Measurements from ENCODE around the gene IQSEC1. TPM values are rescaled to one million over a fixed set of nuclear protein-coding genes. Genes with fewer than 3 reads are reported as not detected.

The IQSEC1 gene
- total RNA-seq, 4 donors from 2014 or later, result 24.0 to 43.0 (median 31.8) TPM

GRCh38 chr3:13045241-13045903 is 27.9 kb downstream of the IQSEC1 start:
- Histone ChIP-seq H3K9me3 (no peaks in the 10 kb centered on the region), H3K36me3 (no peaks in the 10 kb centered on the region), H3K4me3 (no peak overlapping the region), H3K27ac (no peak overlapping the region), H3K4me1 (no peaks in the 10 kb centered on the region), H3K27me3 (no peaks in the 10 kb centered on the region)
- in situ Hi-C loops (cut with MboI; ENCODE audit: low pct_ligation_motif_present in 1 of 4, low pct_unique_long_range_greater_than_20kb in 1 of 4, low sequenced_read_pairs in 3 of 4), result no loop called here
- no peak for DNase-seq
- 89 to 91% methylated on average over 4 to 14 of the region's 16 CpGs for WGBS, 2 donors (ENCODE audit: low coverage in 1 of 2)
- intact Hi-C loops (cut with DNase I; ENCODE audit: low total_unique reads), result no loop called here
- TF ChIP-seq EP300 (IDR thresholded peaks at IDR 0.05; ENCODE audit: low read depth), result no peak
- TF ChIP-seq CTCF (IDR thresholded peaks at IDR 0.05), result no peak
- TF ChIP-seq POLR2A (IDR thresholded peaks at IDR 0.05), result no peak
- no peak for TF ChIP-seq POLR2AphosphoS5 (IDR thresholded peaks at IDR 0.05)

- Histone ChIP-seq H3K27ac (no peak overlapping the region), H3K9me3 (no peaks in the 10 kb centered on the region), H3K27me3 (no peaks in the 10 kb centered on the region), H3K36me3 (no peaks in the 10 kb centered on the region), H3K4me1 (no peaks in the 10 kb centered on the region), H3K4me3 (no peak overlapping the region)
- no peak for DNase-seq
- intact Hi-C loops (cut with DNase I; ENCODE audit: low total_unique reads), result no loop called here
- WGBS, 2 donors (ENCODE audit: low coverage in 1 of 2), result 82% methylated on average over 13 of the region's 13 CpGs; no CpG with 5 or more reads in 1 of the 2 donors
- no peak for TF ChIP-seq POLR2AphosphoS5 (IDR thresholded peaks at IDR 0.05)
- no peak for TF ChIP-seq EP300 (IDR thresholded peaks at IDR 0.05; ENCODE audit: low read depth)
- no peak for TF ChIP-seq CTCF (IDR thresholded peaks at IDR 0.05)
- no peak for TF ChIP-seq POLR2A (IDR thresholded peaks at IDR 0.05)
- in situ Hi-C loops (cut with MboI; ENCODE audit: low pct_ligation_motif_present in 1 of 4, low pct_unique_long_range_greater_than_20kb in 1 of 4, low sequenced_read_pairs in 3 of 4), result no loop called here
Observed at GRCh38 chr3:13044496-13045240, 28.6 kb downstream of the IQSEC1 start.

- no peak for TF ChIP-seq CTCF (IDR thresholded peaks at IDR 0.05)
- no peak for TF ChIP-seq EP300 (IDR thresholded peaks at IDR 0.05; ENCODE audit: low read depth)
- 86% methylated on average over 9 of the region's 9 CpGs; no CpG with 5 or more reads in 1 of the 2 donors for WGBS, 2 donors (ENCODE audit: low coverage in 1 of 2)
- no peaks in the 10 kb centered on the region for H3K36me3 ChIP-seq
- in situ Hi-C loops (cut with MboI; ENCODE audit: low pct_ligation_motif_present in 1 of 4, low pct_unique_long_range_greater_than_20kb in 1 of 4, low sequenced_read_pairs in 3 of 4), result no loop called here
- no peaks in the 10 kb centered on the region for H3K9me3 ChIP-seq
- no peaks in the 10 kb centered on the region for H3K4me1 ChIP-seq
- no peak for DNase-seq
- H3K27ac ChIP-seq, result no peak overlapping the region
- H3K27me3 ChIP-seq, result no peaks in the 10 kb centered on the region
- intact Hi-C loops (cut with DNase I; ENCODE audit: low total_unique reads), result no loop called here
- H3K4me3 ChIP-seq, result no peak overlapping the region
Observed at GRCh38 chr3:13043656-13044055, 29.6 kb downstream of the IQSEC1 start.

- in situ Hi-C loops (cut with MboI; ENCODE audit: low pct_ligation_motif_present in 1 of 4, low pct_unique_long_range_greater_than_20kb in 1 of 4, low sequenced_read_pairs in 3 of 4), result no loop called here
- intact Hi-C loops (cut with DNase I; ENCODE audit: low total_unique reads), result no loop called here
- H3K4me1 ChIP-seq, result no peaks in the 10 kb centered on the region
Observed at GRCh38 chr3:13042715-13043271, 30.4 kb downstream of the IQSEC1 start.

More at GRCh38 chr3:13042715-13043271, 30.4 kb downstream of the IQSEC1 start:
- Histone ChIP-seq H3K27ac (no peak overlapping the region), H3K9me3 (no peaks in the 10 kb centered on the region), H3K4me3 (no peak overlapping the region), H3K36me3 (no peaks in the 10 kb centered on the region), H3K27me3 (no peaks in the 10 kb centered on the region)
- no peak for TF ChIP-seq POLR2A (IDR thresholded peaks at IDR 0.05)
- TF ChIP-seq POLR2AphosphoS5 (IDR thresholded peaks at IDR 0.05), result no peak
- no peak for TF ChIP-seq CTCF (IDR thresholded peaks at IDR 0.05)
- TF ChIP-seq EP300 (IDR thresholded peaks at IDR 0.05; ENCODE audit: low read depth), result no peak
- 89 to 96% methylated on average over 5 to 16 of the region's 20 CpGs for WGBS, 2 donors (ENCODE audit: low coverage in 1 of 2)
- no peak for DNase-seq

Data from transverse colon (tissue), 4 donors.